Measurements from ENCODE around the gene ACTR2. TPM values are rescaled to one million over a fixed set of nuclear protein-coding genes. Genes with fewer than 3 reads are reported as not detected.

The ACTR2 gene
- total RNA-seq, 1 experiment from 2014 or later = 246 TPM

DNA sequence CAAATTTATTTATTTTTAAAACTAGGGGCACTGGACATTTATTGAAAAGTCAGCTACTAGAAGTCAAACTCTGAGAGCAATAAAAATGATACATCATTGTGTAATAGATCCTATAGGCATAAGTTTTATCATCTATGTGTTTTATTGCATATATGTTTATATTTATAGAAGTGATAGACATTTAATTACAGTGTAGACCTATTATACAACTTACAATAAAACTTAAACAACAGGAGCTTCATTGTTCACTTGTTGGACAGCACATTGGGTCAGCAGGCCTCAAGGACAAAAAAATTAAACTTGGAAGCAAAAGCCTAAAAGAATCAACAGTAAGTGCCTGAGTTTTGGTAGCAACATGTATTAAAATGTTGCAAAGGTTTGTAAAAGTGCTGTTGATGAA lies 15.0 kb upstream of the ACTR2 start:
- no TSS peak for BruUV-seq (replicated peaks)
- Histone ChIP-seq H3K4me2 (no peak overlapping the region), H3K4me1 (replicated peaks; ENCODE audit: insufficient read depth) (no peaks in the 10 kb centered on the region), H3K9me3 (ENCODE audit: insufficient read depth, low read depth) (no peaks in the 10 kb centered on the region), H3K36me3 (ENCODE audit: low read depth) (no peaks in the 10 kb centered on the region), H3K4me3 (no peak overlapping the region), H3F3A (ENCODE audit: insufficient read depth, low read depth) (no peaks in the 10 kb centered on the region; the same call in 1 of the 2 replicates), H3K27me3 (ENCODE audit: insufficient read depth, low read depth) (no peaks in the 10 kb centered on the region), H3K79me2 (ENCODE audit: low read depth) (no peaks in the 10 kb centered on the region), H2AFZ (no peak overlapping the region), H4K20me1 (ENCODE audit: insufficient read depth) (no peaks in the 10 kb centered on the region), H3K9me2 (ENCODE audit: insufficient read depth) (no peaks in the 10 kb centered on the region), H3K27ac (no peak overlapping the region)
- POLR2A ChIA-PET (ENCODE audit: unreplicated experiment) = interaction anchor here (0.6 kb wide), 1 partner anchor 36 kb away, joined by 9 read pairs; no protein-coding TSS in a partner anchor
- CTCF ChIA-PET = no interaction called here
- TF ChIP-seq CTCF (conservative IDR thresholded peaks at IDR 0.05) = no peak
- TF ChIP-seq EZH2 (IDR thresholded peaks at IDR 0.05; ENCODE audit: low read depth) = no peak
- no peak for DNase-seq
- intact Hi-C loops (cut with micrococcal nuclease; ENCODE audit: unreplicated experiment) = no loop called here

DNA sequence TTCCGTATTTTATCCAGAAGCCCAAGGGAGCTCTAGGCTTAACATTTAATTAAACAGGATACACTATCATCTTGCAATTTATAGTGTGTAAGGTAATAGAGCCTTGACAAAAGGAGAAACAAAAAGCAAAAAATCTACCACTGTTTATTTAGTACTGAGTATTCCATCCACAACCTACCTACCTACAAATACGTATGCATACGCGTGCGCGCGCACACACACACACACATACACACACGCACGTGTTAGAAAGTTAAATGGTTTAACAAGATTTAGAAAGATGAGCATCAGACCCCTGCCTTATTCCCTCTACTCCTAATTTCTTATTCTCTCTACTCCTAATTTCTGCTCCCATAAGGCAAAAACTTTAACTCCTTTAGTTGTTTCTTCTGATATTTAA lies 14.6 kb upstream of the ACTR2 start:
- no peaks in the 10 kb centered on the region for H3K27me3 ChIP-seq (ENCODE audit: insufficient read depth, low read depth)
- no peaks in the 10 kb centered on the region; the same call in 1 of the 2 replicates for H3F3A ChIP-seq (ENCODE audit: insufficient read depth, low read depth)
- intact Hi-C loops (cut with micrococcal nuclease; ENCODE audit: unreplicated experiment) = no loop called here
- no peaks in the 10 kb centered on the region for H3K36me3 ChIP-seq (ENCODE audit: low read depth)
- H3K27ac ChIP-seq = no peak overlapping the region
- H3K9me2 ChIP-seq (ENCODE audit: insufficient read depth) = no peaks in the 10 kb centered on the region
- ChIA-PET POLR2A (ENCODE audit: unreplicated experiment) (no interaction called here), CTCF (no interaction called here)
- H3K79me2 ChIP-seq (ENCODE audit: low read depth) = no peaks in the 10 kb centered on the region
- H3K9me3 ChIP-seq (ENCODE audit: insufficient read depth, low read depth) = no peaks in the 10 kb centered on the region
- TF ChIP-seq CTCF (conservative IDR thresholded peaks at IDR 0.05) (no peak), EZH2 (IDR thresholded peaks at IDR 0.05; ENCODE audit: low read depth) (no peak)
- no peaks in the 10 kb centered on the region for H3K4me1 ChIP-seq (replicated peaks; ENCODE audit: insufficient read depth)
- no peak overlapping the region for H2AFZ ChIP-seq
- no peak overlapping the region for H3K4me3 ChIP-seq
- H3K4me2 ChIP-seq = no peak overlapping the region
- no peaks in the 10 kb centered on the region for H4K20me1 ChIP-seq (ENCODE audit: insufficient read depth)
- DNase-seq = no peak
- no TSS peak for BruUV-seq (replicated peaks)

DNA sequence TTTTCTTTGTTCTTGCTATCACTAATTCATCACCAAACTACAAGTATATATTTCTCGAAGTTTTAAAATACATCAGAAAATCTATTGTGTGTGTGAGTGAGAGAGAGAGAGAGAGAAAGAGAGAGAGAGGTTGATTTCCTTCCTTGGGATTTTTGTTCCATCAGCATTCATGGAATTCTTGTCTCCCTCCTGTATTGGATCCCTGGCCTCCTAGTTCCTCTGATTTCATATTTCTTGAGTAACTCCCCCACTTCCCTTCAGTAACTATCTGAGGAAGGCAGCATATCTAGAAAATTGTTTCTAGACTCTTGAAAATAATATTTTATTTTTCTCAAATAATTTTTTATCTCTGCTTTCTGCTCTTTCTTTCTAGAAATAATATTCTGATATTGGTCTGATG lies 13.3 kb upstream of the ACTR2 start:
- H4K20me1 ChIP-seq (ENCODE audit: insufficient read depth) = no peaks in the 10 kb centered on the region; the same call in 1 of the 2 replicates
- no peaks in the 10 kb centered on the region for H3K4me1 ChIP-seq (replicated peaks; ENCODE audit: insufficient read depth)
- no peak for TF ChIP-seq EZH2 (IDR thresholded peaks at IDR 0.05; ENCODE audit: low read depth)
- no peak for TF ChIP-seq CTCF (conservative IDR thresholded peaks at IDR 0.05)
- no peak overlapping the region for H2AFZ ChIP-seq
- H3K4me3 ChIP-seq = no peak overlapping the region
- no peaks in the 10 kb centered on the region; the same call in 1 of the 2 replicates for H3F3A ChIP-seq (ENCODE audit: insufficient read depth, low read depth)
- CTCF ChIA-PET = no interaction called here
- intact Hi-C loops (cut with micrococcal nuclease; ENCODE audit: unreplicated experiment) = no loop called here
- BruUV-seq (replicated peaks) = no TSS peak
- H3K4me2 ChIP-seq = no peak overlapping the region
- no peak overlapping the region for H3K27ac ChIP-seq
- H3K9me2 ChIP-seq (ENCODE audit: insufficient read depth) = no peaks in the 10 kb centered on the region
- no peaks in the 10 kb centered on the region for H3K27me3 ChIP-seq (ENCODE audit: insufficient read depth, low read depth)
- H3K79me2 ChIP-seq (ENCODE audit: low read depth) = no peaks in the 10 kb centered on the region
- H3K9me3 ChIP-seq (ENCODE audit: insufficient read depth, low read depth) = no peaks in the 10 kb centered on the region
- no peaks in the 10 kb centered on the region for H3K36me3 ChIP-seq (ENCODE audit: low read depth)
- no peak for DNase-seq
- POLR2A ChIA-PET (ENCODE audit: unreplicated experiment) = no interaction called here
